ENCODE results near the gene TRIM65.

The TRIM65 gene, protein sequence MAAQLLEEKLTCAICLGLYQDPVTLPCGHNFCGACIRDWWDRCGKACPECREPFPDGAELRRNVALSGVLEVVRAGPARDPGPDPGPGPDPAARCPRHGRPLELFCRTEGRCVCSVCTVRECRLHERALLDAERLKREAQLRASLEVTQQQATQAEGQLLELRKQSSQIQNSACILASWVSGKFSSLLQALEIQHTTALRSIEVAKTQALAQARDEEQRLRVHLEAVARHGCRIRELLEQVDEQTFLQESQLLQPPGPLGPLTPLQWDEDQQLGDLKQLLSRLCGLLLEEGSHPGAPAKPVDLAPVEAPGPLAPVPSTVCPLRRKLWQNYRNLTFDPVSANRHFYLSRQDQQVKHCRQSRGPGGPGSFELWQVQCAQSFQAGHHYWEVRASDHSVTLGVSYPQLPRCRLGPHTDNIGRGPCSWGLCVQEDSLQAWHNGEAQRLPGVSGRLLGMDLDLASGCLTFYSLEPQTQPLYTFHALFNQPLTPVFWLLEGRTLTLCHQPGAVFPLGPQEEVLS

DNA sequence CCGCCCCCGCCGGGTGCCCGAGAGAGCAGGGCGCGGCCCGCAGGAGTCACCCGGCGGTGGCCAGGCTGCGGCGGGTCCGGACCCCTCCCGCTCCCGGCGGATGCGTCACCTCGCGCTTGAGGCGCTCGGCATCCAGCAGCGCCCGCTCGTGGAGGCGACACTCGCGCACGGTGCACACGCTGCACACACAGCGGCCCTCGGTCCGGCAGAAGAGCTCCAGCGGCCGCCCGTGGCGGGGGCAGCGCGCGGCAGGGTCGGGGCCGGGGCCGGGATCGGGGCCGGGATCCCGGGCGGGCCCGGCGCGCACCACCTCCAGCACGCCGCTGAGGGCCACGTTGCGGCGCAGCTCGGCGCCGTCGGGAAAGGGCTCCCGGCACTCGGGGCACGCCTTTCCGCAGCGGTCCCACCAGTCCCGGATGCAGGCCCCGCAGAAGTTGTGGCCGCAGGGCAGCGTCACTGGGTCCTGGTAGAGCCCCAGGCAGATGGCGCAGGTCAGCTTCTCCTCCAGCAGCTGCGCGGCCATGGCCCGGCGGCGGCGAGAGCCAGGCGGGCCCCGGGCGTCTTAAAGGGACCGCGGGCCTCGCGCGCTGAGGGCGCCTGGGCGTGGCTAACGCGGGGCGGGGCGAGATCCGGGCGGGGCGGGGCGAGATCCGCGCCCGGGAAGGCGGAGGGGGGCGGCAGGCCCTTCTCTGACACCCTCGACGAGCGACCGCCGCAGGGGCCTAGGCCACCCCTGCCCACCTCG lies at the start of gene TRIM65:
Gene TRIM65, minus strand, starts transcription at position 537 of the 745 bp plus-strand sequence. Its CDS starts 14 bp downstream, at position 523.
- peak; percentile 76 for DNase-seq (ENCODE audit: low read depth)

DNA sequence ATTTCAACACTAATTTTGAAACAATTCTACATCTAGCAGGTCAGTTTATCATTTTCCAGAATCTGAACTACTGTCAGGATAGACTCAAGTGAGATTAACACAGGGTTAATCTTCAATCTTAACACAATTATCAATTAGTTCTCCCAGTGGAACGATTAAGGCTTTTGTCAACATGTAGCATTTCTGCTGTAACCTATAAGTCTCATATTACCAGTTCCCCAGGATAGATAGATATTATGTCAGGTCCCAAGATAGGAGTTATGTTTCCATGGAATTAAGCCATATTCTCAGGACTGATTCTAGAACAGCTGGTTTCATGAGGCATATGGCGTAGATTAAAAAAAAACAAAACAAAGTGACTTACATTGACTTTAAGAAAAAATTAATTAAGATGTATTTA lies 48.5 kb upstream of the TRIM65 start:
- DNase-seq (ENCODE audit: low read depth) = no peak

DNA sequence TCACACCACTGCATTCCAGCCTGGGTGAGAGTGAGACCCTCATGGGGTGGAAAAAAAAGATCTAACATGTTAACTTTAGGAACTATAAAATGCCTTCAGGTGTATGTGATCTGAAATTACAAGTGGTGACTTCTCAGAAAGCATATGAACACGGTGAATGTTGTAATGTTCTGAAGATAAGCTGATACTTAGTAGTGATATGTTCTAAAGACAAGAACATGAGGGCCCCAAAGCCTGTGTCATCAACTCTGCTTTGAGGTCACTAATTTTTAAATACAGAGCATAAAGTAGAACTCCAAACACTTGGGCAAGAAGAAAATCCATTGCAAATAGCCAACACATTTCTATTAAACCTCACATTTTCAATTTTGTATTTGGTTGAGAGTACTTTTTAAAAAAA lies 46.7 kb upstream of the TRIM65 start:
- no peak for DNase-seq (ENCODE audit: low read depth)

DNA sequence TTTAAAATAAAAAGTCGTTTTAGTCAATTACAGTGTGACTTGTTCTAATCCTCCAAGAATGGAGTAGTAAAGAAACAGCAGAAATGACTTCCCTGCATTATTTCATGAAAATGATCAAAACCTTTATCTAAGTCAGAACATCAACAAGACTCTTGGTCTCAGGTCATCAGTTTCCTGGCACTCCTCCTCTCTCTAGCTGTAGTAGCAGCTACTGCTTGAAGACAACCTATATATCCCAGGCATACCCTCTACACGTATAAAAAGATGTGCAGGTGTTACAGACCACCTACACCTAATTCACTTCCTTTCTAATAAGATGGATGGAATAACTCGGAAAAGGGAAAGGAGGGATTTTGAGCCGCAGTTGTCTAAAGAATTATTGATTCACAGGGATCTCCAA lies 45.7 kb upstream of the TRIM65 start:
- no peak for DNase-seq (ENCODE audit: low read depth)

DNA sequence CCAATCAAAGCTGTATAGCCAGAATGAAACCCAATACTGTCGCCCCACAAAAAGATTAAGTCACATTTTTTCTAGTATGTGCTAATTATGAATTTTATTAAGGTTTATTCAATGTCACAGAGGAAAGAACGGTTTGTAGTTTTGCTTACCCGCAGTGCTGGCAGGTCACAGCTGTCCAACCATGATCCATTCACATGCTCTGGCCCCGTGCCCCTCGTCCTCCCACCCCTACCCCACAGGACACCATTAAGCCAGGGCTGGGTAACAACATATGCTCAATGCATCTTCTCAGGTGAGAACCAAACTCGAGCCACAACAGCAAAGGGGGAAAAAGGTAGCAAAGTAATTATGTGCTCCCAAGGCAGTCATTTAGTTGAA lies 44.7 kb upstream of the TRIM65 start:
- no peak for DNase-seq (ENCODE audit: low read depth)

DNA sequence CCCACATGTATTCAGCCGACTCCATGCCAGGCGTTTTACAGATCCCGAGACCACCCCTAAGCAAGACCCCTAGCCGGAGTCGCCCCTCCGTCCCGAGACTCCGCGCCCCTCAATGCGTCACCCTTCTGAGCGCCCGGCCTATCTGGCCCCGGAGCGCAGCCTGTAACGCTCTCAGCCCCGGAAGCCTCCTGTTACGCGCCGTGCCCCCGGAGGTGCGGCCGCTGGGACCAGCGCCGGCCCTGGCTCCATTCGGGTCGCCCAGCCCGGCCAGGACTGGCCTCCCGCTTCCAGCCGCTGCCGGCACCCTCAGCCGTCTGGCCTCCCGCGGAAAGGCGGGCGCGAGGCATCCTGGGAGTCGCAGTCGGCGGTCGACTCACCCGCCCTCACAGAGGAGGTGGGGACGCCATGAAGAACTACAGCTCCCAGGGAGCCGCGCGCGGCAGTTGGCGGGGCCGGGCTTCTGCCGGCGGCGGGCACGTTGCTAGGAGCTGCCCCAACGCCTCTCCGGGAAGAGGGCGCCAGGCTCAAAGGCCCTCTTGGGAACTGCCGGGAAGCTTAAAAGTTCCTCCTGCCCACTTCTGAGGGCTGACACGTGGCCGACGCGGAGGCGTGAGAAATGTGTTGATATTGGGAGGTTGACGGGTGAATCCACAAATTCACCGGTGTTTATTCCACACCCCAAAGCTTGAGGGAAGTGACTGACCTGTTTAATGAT lies 44.1 kb upstream of the TRIM65 start, which contains the start of gene FBF1:
Gene FBF1, minus strand, starts transcription at position 316 of the 715 bp plus-strand sequence. CDS start 2,893 bp downstream, outside the sequence.
- peak; percentile 95 for DNase-seq (ENCODE audit: low read depth)

DNA sequence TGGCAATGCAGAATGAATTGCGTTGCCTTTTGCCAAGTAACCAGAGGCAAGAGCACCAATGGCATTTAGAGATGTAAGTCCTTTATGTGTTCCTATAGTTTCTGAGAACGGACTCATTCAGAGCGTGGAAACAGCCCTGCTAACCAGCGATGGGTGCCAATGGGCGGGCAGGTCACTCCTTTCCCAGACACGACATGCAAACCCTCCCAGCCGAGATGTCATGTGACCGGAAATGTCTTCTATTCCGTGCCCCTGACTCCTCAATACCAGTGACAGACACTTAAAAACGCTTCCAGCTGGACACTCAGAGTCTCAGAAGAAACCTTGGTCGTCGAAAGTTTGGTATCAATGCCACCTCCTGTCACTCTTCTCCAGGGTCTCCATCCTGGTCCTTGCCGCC lies 40.9 kb upstream of the TRIM65 start:
- DNase-seq (ENCODE audit: low read depth) = no peak

DNA sequence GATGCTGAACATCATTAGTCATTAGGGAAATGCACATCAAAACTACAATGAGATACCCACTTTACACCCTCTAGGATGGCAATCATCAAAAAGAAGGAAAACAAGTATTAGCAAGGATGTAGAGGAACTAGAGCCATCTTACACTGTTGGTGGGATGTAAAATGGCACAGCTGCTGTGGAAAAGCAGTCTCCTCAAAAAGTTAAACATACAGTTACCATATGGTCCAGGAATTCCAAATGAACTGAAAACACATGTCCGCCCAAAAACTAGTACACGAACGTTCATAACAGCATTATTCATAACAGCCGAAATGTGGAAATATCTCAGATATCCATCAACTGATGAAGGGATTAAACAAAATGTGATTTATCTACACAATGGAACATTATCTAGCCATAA lies 37.1 kb upstream of the TRIM65 start:
- no peak for DNase-seq (ENCODE audit: low read depth)

DNA sequence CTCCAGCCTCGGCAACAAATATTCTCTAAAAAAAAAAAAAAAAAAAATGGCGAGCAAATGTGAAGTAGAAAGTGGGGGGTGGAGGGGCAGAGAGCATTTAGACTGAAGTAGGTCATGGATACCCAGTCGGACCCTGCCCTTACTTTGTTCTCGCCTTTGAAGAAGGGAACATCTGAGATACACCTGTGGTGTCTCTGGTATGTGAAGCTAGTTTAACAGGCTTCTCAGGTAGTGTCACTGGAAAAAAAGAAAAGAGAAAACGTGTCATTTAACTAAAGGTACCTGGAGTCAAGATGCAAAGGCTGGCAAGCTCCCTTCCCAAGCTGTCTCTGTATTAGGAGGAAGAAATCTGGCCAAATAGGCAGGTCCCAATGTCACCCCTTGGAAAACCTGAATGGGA lies 36.1 kb upstream of the TRIM65 start:
- DNase-seq (ENCODE audit: low read depth) = no peak

DNA sequence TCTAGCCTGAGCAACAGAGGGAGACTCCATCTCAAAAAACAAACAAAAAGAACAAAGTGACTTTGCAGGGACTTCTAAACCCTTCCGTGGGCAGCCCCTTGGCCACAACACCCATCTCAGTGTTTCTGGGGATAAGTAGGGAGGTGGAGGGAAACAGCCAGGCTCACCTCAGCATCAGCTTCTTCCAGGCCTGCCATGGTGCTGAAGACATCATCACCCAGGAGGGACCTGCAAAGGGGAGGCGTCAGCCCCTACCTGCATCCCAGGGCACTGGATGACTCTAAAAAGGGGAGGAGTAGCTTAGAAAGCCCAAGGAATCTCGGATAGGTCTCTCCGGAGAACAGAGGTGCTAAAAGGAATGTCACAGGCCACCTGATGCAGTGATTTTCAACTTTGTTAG lies 34.3 kb upstream of the TRIM65 start:
- DNase-seq (ENCODE audit: low read depth) = no peak

DNA sequence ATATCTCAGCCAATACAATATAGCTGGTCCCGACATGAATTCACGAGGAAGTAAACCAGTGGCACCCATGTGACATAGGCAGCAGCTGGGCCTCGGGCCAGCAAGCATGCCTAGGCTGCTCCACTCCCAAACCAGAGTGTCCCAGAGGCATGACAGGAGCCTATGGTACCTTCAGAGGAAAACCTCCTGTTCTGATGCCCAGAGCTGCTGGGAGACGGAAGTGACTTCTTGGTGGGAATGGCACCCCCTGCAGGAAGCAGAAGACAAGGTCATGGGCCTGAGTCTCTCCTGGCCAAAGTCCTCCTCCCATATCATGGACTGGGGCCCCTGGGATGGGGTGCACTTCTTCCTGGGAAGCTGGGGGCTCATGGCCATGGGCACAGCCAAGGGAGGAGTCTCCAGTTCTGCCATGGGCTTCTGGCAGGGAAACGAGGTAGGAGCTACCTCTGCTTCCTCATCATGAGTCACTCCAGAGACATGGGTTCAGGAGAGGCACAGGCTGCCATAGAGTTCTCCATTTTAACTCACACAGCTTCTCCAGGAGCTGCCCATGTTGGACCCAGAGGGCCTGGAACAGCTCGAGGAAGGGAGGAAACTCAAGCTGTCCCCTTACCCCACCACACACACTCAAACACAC lies 30.7 kb upstream of the TRIM65 start:
- DNase-seq (ENCODE audit: low read depth) = no peak

DNA sequence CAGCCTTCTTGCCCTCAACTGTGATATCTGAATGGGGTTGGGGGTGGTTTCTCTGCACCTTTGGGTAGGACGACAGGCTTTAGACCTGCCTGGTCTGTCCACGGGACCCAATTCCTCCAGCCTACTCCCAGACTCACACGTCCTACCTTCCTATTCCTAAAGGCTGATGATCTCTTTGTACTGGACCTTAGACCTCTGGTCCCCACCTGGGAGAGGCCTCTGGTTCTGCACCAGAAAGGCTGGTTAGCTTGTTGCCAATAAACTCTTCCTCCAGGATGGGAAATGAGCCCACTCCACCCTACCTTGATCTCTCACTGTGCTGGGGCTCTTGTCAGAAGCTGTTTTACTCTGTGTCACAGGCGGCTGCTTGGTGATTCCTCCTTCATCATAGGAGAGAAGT lies 29.7 kb upstream of the TRIM65 start:
- DNase-seq (ENCODE audit: low read depth) = no peak

DNA sequence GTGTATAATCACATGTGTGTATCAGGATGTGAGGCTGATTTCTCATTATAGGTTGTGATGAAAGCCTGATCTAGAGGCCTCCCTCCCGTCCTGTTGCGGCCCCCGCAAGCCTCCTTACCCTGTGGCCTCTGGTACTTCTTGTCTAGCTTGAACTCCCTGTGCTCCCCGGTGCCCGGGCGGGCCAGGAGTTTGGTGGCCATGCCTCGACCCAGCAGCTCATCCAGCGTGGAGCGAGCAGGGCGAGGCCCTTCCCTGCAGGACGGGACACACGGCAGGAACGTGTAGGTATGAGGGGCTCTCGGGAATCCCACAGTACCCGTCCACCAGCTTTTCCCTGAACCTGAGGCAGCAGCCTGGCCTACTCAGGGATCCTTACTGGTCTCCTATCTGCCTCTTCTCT lies 29.2 kb upstream of the TRIM65 start:
- no peak for DNase-seq (ENCODE audit: low read depth)

DNA sequence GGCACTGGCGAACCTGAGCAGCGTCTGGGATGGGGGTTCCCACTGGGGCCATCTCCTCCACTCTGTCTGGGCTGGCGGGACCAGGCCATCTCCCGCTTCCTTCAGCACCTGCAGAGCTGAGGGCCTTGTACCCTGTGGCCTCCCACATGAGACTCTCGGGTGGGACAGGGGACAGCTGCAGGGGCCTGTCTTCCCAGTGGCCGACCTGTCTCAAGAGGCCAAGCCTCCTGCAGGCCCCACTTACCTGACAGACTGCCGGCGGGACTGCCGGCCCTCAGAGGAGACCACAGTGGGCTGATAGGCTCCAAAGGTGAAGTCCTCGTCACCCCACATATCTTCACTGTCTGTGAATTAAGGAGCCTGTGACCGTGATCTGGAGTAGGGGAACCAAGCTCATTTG lies 28.4 kb upstream of the TRIM65 start:
- no peak for DNase-seq (ENCODE audit: low read depth)

DNA sequence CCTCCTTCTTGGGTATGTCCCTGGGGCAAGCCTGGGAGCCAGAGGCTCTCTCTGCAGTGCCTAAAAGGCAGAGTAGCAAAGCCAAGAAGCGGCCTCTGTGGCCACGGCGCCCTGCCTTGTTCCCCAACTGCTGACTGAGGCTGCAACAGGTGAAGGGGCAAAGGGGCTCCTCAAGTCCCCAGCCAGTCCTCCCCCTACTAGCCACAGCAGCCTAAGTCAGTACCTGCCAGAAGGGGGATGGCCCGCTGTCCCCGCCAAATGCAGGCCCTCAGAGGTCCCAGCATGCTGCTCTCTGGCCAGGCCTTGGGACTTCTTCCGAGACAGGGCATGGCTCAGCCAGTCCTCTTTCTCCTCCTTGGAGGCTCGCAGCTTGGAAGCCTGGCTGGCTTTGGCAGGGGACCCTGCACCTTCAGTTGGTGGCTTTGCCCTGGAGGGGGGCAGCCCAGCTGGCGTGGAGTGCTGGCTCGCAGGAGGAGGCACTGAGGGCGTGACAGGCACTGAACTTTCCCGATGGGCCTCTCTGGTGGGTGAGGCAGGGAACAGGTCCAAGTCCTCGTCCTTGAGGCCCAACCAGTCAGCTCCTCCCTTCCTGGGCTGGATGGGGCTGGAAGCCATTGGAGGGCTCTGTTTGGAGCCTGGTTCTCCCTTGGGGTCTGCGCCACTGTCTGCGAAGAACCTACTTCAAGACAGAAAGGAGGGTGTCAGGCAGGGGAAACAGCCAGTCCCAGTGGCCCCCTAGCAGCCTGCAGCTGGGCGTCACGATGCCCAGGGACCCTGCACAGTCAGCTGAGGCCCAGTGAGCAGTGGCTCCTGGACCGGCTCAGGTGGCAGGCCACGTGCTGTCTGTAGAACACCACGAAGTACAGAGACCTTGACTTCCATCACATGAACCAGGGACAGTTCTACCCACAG lies 26.5 kb upstream of the TRIM65 start:
- no peak for DNase-seq (ENCODE audit: low read depth)

DNA sequence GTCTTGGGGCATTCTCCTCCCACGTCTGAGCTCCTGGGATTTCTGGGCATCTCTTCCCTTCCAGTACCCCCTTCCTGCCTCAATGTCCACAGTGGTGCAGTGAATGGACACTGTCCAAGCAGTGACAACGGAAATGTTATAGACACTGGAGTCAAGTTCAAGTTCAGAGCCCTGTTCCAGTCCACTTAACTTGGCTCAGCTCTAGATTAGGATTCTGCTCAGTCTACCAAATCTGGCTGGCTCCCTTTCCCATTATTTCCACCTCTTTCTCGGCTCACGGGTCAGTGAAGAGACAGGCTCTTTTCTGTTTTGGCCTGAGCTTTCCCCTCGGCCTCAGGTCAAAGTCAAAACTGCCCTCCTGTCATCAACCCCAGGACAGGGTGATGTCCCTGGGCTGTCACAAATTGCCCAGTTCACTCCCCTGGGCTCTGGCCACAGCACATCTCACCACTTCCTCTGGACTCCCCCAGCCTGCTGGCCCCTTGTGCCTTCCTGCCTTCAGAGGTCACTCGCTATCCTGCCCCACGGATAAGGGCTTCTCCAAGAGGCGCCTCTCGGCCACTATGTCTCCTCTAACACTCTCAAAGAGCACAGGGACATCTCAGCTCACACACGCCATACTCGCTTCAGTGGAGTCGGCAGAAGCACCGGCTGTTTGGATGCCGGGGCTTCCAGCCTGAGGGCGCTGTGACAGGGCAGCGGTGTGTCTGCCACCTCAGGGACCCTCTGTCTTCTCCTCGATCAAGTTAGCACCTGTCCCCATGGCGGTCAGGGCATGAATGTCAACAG lies 25.6 kb upstream of the TRIM65 start:
- DNase-seq (ENCODE audit: low read depth) = no peak

DNA sequence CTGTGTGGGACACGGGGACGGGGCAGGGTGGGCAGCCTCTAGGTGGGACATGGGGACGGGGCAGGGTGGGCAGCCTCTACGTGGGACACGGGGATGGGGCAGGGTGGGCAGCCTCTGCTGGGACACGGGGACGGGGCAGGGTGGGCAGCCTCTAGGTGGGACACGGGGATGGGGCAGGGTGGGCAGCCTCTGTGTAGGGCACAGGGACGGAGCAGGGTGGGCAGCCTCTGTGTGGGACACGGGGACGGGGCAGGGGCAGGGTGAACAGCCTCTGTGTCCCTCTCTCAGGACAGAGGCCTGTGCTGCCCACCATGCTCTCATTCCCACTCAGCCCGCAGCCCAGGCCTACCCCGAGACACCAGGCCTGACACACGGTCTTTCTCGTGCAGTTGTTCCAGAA lies 24.8 kb upstream of the TRIM65 start:
- DNase-seq (ENCODE audit: low read depth) = no peak

DNA sequence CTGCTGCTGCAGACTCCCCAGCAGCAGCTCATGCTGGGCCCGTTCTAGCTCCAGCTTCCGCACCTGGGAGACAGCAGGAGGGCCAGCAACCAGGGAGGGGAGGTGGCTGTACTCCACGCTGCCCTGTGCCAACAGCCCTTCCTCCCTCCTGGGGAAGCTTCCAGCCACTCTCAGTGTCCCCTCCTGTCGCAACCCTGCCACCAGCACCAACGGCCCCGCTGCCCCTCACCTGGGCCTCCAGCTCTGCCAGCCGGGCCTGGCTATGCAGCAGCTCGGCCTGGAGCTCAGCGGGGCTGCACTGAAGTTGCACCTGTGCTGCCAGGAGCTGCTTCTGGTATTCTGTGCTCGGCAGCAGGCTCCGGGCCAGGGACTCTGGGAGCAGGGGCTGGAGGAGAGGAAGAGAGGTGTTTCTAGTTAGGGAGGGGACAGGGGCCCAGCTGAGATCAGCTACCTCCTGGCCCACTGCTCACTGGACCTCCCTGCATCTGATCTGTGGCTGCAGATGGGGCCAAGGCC lies 23.4 kb upstream of the TRIM65 start:
- DNase-seq (ENCODE audit: low read depth) = no peak

DNA sequence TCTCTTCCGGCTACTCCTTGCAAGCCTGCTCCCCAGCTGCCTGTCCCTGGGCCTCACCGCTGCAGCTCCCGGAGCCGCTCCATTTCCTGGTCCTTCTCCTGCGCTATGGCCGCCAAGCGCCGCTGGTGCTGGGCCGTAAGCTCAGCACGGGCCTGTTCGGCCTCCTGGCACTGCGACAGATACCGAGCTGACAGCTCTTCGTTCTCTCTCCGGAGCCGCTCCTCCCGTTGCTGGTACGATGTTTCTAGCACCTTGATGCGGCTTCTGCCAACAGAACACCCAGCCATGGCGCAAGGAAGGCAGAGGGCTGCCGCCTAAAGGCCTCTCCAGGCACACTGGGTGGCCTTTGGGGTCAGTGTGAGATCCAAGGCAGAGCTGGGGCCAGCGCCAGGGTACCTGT lies 22.9 kb upstream of the TRIM65 start:
- DNase-seq (ENCODE audit: low read depth) = no peak

DNA sequence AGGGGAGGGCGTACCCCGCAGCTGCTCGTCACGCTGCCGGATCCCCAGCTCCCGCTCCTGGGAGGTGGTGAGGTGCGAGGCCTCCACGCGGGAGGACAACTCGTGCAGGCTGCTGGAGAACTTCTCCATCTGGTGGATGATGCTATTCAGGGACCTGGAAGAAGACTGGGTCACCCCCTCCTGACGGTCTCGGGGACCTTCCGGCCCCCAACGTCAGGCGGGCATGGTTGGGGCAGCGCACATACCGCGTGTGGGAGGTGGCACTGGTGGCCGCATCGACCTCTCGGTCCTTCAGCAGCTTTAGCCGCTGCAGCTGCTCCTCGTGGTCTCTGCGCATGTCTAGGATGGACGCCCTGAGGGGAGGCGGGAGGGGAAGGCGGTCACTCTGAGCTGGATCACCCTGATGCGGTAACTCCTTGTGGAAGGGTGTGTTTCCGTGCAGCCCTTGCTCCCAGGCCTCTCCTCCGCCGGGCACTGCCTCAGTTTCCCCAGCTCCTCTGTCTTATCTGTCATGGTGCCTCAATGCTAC lies 21.2 kb upstream of the TRIM65 start:
- DNase-seq (ENCODE audit: low read depth) = no peak
